ENCODE data around the gene PFDN4. TPM values are rescaled to one million over a fixed set of nuclear protein-coding genes. Genes with fewer than 3 reads are reported as not detected.

Gene PFDN4
- total RNA-seq, 1 donor from 2014 or later = 45.7 TPM

DNA sequence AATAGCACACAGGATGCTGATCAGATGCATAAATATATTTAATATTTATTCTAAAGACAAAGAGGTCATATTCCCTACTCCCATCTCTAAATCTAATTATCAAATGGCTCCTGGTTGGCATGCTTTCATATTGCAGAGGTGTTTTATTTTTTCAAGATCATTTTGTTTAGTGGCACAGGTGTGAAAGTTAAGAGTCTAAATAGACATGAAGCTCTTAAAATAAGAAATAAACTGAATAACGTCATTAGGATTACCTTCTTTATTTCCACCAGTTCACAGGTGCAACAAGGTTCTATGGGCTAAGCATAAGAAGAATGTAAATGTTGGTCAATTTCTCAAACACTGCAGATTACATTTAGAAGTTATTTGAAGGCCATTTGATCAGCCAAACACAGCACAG lies 27.0 kb upstream of the PFDN4 start:
- Histone ChIP-seq H3K4me3 (no peak overlapping the region), H3K27me3 (no peaks in the 10 kb centered on the region), H3K27ac (no peak overlapping the region), H3K36me3 (no peaks in the 10 kb centered on the region), H3K4me1 (no peaks in the 10 kb centered on the region), H3K9me3 (no peaks in the 10 kb centered on the region)
- intact Hi-C loops (cut with DNase I) = no loop called here
- DNase-seq (ENCODE audit: extremely low spot score in 2 of 2) = no peak
- TF ChIP-seq POLR2A (IDR thresholded peaks at IDR 0.05) = no peak
- no peak for TF ChIP-seq POLR2AphosphoS5 (IDR thresholded peaks at IDR 0.05; ENCODE audit: insufficient read depth in 1 of 2, low read depth in 1 of 2)
- TF ChIP-seq, protein P1, sequence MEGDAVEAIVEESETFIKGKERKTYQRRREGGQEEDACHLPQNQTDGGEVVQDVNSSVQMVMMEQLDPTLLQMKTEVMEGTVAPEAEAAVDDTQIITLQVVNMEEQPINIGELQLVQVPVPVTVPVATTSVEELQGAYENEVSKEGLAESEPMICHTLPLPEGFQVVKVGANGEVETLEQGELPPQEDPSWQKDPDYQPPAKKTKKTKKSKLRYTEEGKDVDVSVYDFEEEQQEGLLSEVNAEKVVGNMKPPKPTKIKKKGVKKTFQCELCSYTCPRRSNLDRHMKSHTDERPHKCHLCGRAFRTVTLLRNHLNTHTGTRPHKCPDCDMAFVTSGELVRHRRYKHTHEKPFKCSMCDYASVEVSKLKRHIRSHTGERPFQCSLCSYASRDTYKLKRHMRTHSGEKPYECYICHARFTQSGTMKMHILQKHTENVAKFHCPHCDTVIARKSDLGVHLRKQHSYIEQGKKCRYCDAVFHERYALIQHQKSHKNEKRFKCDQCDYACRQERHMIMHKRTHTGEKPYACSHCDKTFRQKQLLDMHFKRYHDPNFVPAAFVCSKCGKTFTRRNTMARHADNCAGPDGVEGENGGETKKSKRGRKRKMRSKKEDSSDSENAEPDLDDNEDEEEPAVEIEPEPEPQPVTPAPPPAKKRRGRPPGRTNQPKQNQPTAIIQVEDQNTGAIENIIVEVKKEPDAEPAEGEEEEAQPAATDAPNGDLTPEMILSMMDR (IDR thresholded peaks at IDR 0.05) = no peak

DNA sequence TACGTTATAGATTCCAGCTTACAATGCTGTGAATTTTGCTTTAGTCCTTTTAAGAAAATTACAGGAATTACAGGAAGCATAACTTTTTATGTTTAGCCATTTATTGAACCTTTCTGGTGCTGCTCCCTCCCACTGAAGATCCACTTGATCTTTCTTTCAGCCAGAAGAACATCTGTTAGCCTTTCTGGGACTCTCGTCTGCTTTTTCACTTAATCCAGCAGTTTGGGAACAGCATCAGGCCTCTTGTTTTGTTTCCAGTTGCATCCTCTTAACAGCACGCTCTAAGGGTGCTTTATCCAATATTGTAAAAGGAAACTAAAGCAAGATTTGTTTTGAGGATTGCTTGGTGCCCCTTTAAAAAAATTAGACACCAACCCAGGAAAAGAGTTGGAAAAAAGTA lies 23.8 kb upstream of the PFDN4 start:
- Histone ChIP-seq H3K27me3 (no peaks in the 10 kb centered on the region), H3K27ac (no peak overlapping the region), H3K4me1 (no peaks in the 10 kb centered on the region), H3K36me3 (no peaks in the 10 kb centered on the region), H3K4me3 (no peak overlapping the region), H3K9me3 (no peaks in the 10 kb centered on the region)
- no peak for TF ChIP-seq POLR2A (IDR thresholded peaks at IDR 0.05)
- DNase-seq (ENCODE audit: extremely low spot score in 2 of 2) = no peak
- intact Hi-C loops (cut with DNase I) = no loop called here

DNA sequence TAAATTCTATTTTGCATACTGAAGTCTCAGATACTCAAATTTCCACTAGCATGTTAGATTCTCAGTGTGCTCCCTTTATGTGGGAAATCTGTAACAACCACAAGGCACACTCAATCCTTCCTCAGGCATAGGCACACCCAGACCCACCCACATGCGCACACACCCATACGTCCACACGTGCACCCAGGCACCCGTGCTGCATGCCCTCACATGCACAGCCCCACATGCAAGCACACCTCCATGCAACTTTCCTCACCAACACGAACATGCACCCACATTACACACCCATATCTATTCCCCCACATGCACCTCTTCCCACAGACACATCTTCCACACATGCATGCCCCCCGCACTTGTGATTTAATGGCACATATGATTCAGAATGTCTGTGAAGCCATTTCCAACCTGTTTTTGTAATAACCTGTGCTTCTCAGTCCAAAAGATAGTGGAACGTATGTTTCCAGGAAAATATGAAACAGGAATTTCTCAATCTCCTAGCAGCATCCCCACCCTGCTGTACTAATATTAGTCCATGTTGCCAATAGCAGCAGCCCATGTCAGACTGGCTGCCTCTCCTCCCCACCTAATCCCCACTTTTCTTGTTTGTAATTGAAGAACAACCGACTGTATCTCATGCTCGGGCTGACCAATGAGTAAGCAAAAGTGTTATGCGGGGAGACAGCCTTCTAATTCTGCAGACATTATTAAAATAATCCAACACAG lies 22.8 kb upstream of the PFDN4 start:
- no peak for TF ChIP-seq POLR2AphosphoS5 (IDR thresholded peaks at IDR 0.05; ENCODE audit: insufficient read depth in 1 of 2, low read depth in 1 of 2)
- TF ChIP-seq POLR2A (IDR thresholded peaks at IDR 0.05) = no peak
- TF ChIP-seq, protein P1 (IDR thresholded peaks at IDR 0.05) = no peak

DNA sequence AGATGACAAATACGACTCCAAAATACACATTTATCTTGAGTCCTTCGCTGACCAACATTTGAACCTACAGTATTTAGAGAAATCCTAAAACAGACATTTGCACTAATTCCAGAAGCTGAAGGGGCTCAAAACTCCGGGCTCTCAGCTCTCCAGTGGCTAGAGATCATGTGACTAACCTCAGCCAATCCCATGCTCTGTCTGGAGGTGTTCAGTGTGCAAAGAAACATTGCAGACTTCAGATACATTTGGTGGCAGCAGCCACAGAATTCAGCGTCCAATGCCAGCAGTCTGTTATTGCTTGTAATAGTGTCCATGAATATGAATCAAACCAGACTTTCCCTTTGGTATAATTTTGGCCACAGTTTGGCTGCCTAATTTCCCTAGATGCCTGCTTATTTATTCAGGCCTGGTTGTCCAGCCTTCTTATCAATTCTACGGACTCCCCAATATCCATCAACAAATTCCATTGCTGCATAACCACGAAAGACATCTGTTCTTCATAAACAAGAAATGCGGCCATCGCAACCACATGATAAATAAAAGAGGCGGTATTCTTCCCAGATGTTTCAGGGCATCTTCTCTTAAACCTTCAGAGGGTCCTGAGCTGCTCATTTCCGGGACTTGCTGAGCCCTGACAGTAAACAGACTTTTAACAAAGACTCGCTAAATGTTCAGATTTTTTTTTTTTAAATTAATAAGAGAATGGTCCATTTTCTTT lies 19.6 kb upstream of the PFDN4 start:
- H3K27ac ChIP-seq = no peak overlapping the region
- no peak for DNase-seq (ENCODE audit: extremely low spot score in 2 of 2)
- intact Hi-C loops (cut with DNase I) = no loop called here
- no peaks in the 10 kb centered on the region for H3K9me3 ChIP-seq
- no peak overlapping the region for H3K4me3 ChIP-seq
- peaks cover 9% of the 10 kb centered on the region for H3K4me1 ChIP-seq
- TF ChIP-seq, protein P1 (IDR thresholded peaks at IDR 0.05) = no peak
- TF ChIP-seq POLR2A (IDR thresholded peaks at IDR 0.05) = no peak
- TF ChIP-seq POLR2AphosphoS5 (IDR thresholded peaks at IDR 0.05; ENCODE audit: insufficient read depth in 1 of 2, low read depth in 1 of 2) = no peak
- no peaks in the 10 kb centered on the region for H3K27me3 ChIP-seq
- H3K36me3 ChIP-seq = no peaks in the 10 kb centered on the region

More for the DNA sequence above, 22.8 kb upstream of the PFDN4 start:
- Histone ChIP-seq H3K4me1 (peaks cover 4% of the 10 kb centered on the region), H3K27me3 (no peaks in the 10 kb centered on the region), H3K27ac (no peak overlapping the region), H3K36me3 (no peaks in the 10 kb centered on the region), H3K9me3 (no peaks in the 10 kb centered on the region), H3K4me3 (no peak overlapping the region)
- intact Hi-C loops (cut with DNase I) = no loop called here
- DNase-seq (ENCODE audit: extremely low spot score in 2 of 2) = no peak

DNA sequence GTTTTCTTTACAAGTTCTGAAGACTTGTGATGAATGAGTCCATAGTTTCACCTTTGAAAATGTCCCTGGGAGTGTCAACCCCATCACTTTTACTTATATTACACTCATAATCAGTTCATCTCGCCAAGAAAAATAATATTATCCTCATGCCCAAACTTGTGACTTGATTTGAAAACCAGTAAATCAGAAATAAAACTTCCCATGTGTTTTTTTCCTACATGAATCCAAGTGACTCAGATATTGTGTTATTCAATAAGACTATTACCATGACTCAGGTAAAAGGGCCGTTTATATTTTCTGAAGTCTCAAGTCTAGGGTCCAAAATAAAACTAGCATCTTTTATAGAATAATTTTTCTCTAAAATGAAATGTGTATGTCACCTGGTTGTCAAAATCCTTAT lies 18.3 kb upstream of the PFDN4 start:
- no peak for DNase-seq (ENCODE audit: extremely low spot score in 2 of 2)
- TF ChIP-seq POLR2AphosphoS5 (IDR thresholded peaks at IDR 0.05; ENCODE audit: insufficient read depth in 1 of 2, low read depth in 1 of 2) = no peak
- TF ChIP-seq, protein P1 (IDR thresholded peaks at IDR 0.05) = no peak
- TF ChIP-seq POLR2A (IDR thresholded peaks at IDR 0.05) = no peak
- H3K4me3 ChIP-seq = no peak overlapping the region
- H3K27ac ChIP-seq = no peak overlapping the region
- no peaks in the 10 kb centered on the region for H3K36me3 ChIP-seq
- H3K27me3 ChIP-seq = no peaks in the 10 kb centered on the region
- intact Hi-C loops (cut with DNase I) = loop anchor here (10.0 kb wide), 1 partner anchor 85 kb away; no protein-coding TSS in a partner anchor
- H3K4me1 ChIP-seq = peaks cover 9% of the 10 kb centered on the region
- H3K9me3 ChIP-seq = no peaks in the 10 kb centered on the region
